HepG2 (cell line): Measurements from ENCODE around the gene ENPP7. TPM values are rescaled to one million over a fixed set of nuclear protein-coding genes. Genes with fewer than 3 reads are reported as not detected.

ENCODE experiments used
- DZIP1 ChIP-seq: sonication (generic); formaldehyde crosslinking; IDR thresholded peaks from 2 replicates; pipeline ENCODE4 v1.5.0; 2020; ENCODE audit warnings: mild to moderate bottlenecking, missing genetic modification reagents
- FOXO4 ChIP-seq: sonication (generic); formaldehyde crosslinking; conservative IDR thresholded peaks from 2 replicates; pipeline ENCODE4 v1.8.1; 2023; ENCODE audit warnings: missing genetic modification reagents
- LCORL ChIP-seq, 2 experiments: fragments of 450-650 bp in 1 of 2; sonication (generic) in 1 of 2; formaldehyde crosslinking in 1 of 2; IDR thresholded peaks; 2 replicates each; pipeline versions ENCODE4 v1.5.0 to v1.6.1; 2017 to 2020; ENCODE audit warnings: antibody characterized with exemption in 1 of 2, missing genetic modification reagents in 1 of 2
- MXI1 ChIP-seq: IDR thresholded peaks from 3 replicates; pipeline ENCODE4 v1.6.1; 2012; ENCODE audit warnings: low read depth, low read length, inconsistent platforms, borderline replicate concordance
- PCBP1 ChIP-seq: fragments of 200-400 bp; formaldehyde crosslinking; IDR thresholded peaks from 2 replicates; pipeline ENCODE4 v1.6.1; 2017; ENCODE audit warnings: mild to moderate bottlenecking, low read depth, low read length, borderline replicate concordance
- ZFP90 ChIP-seq: sonication (generic); formaldehyde crosslinking; IDR thresholded peaks from 2 replicates; pipeline ENCODE4 v1.8.0; 2022; ENCODE audit warnings: missing genetic modification reagents, mild to moderate bottlenecking, inconsistent platforms, borderline replicate concordance
- ZNF10 ChIP-seq: sonication (generic); formaldehyde crosslinking; IDR thresholded peaks from 2 replicates; pipeline ENCODE4 v1.4.0; 2020; ENCODE audit warnings: mild to moderate bottlenecking, low read depth, missing genetic modification reagents, borderline replicate concordance
- ZNF225 ChIP-seq: sonication (generic); formaldehyde crosslinking; IDR thresholded peaks from 2 replicates; pipeline ENCODE4 v1.4.0; 2020; ENCODE audit warnings: mild to moderate bottlenecking, missing genetic modification reagents
- ZNF350 ChIP-seq: sonication (generic); formaldehyde crosslinking; IDR thresholded peaks from 2 replicates; pipeline ENCODE4 v1.4.0; 2020; ENCODE audit warnings: mild to moderate bottlenecking, low read depth, missing genetic modification reagents, borderline replicate concordance
- ZNF414 ChIP-seq: sonication (generic); formaldehyde crosslinking; IDR thresholded peaks from 2 replicates; pipeline ENCODE4 v1.5.0; 2020; ENCODE audit warnings: missing genetic modification reagents
- ZNF878 ChIP-seq: sonication (generic); formaldehyde crosslinking; IDR thresholded peaks from 2 replicates; pipeline ENCODE4 v1.8.1; 2023; ENCODE audit warnings: mild to moderate bottlenecking, missing genetic modification reagents, moderate library complexity
- polyA plus RNA-seq, 8 experiments: library from polyadenylated mRNA; depleted of rRNA in 3 of 8; stranded (reverse) in 7 of 8; unstranded in 1 of 8; fragments of >200 nt; fragmentation: Illumina TruSeq in 4 of 8; extraction: Trizol in 4 of 8; gene quantifications; 2 replicates each; pipeline versions ENCODE4 v1.2.1 to v1.2.3, GENCODE V29; 2011 to 2016; ENCODE audit warnings: low read depth in 4 of 8, missing spikeins in 1 of 8, mixed read lengths in 1 of 8; ENCODE audit not compliant: insufficient read depth in 1 of 8
- total RNA-seq, 5 experiments: library from RNA; depleted of rRNA; stranded (reverse); fragments of >200 nt; fragmentation: Illumina TruSeq; extraction: Trizol; gene quantifications; 2 replicates each; pipeline ENCODE4 v1.2.3, GENCODE V29; 2016; ENCODE audit warnings: low read depth in 1 of 5
- TF ChIP-seq, protein P1 (sequence below): sonication (generic); formaldehyde crosslinking; IDR thresholded peaks from 2 replicates; pipeline ENCODE4 v1.4.0; 2020; ENCODE audit warnings: mild to moderate bottlenecking, missing genetic modification reagents, borderline replicate concordance
- TF ChIP-seq, protein P2 (sequence below): sonication (generic); formaldehyde crosslinking; IDR thresholded peaks from 2 replicates; pipeline ENCODE4 v1.5.1; 2020; ENCODE audit warnings: mild to moderate bottlenecking, moderate library complexity, missing genetic modification reagents
- TF ChIP-seq, protein P3 (sequence below): sonication (generic); formaldehyde crosslinking; IDR thresholded peaks from 2 replicates; pipeline ENCODE4 v1.5.0; 2020; ENCODE audit warnings: mild to moderate bottlenecking, missing genetic modification reagents, moderate library complexity

The ENPP7 gene
- total and polyA plus RNA-seq, 2 of the 13 experiments (the other 11 are each of a cell fraction or from before 2014, with no cell fraction given) = 1.1 to 2.2 TPM

- TF ChIP-seq DZIP1 = peak; percentile 35; the same call in 1 of the 2 replicates
- 0 out of 2 replicates have a peak, but pooled peaks have one; percentile 13 for TF ChIP-seq ZNF414 (CRISPR knock-in tag)
- 0 out of 2 replicates have a peak, but pooled peaks have one; percentile 40 for TF ChIP-seq ZFP90 (CRISPR knock-in tag)
- TF ChIP-seq, protein P1, sequence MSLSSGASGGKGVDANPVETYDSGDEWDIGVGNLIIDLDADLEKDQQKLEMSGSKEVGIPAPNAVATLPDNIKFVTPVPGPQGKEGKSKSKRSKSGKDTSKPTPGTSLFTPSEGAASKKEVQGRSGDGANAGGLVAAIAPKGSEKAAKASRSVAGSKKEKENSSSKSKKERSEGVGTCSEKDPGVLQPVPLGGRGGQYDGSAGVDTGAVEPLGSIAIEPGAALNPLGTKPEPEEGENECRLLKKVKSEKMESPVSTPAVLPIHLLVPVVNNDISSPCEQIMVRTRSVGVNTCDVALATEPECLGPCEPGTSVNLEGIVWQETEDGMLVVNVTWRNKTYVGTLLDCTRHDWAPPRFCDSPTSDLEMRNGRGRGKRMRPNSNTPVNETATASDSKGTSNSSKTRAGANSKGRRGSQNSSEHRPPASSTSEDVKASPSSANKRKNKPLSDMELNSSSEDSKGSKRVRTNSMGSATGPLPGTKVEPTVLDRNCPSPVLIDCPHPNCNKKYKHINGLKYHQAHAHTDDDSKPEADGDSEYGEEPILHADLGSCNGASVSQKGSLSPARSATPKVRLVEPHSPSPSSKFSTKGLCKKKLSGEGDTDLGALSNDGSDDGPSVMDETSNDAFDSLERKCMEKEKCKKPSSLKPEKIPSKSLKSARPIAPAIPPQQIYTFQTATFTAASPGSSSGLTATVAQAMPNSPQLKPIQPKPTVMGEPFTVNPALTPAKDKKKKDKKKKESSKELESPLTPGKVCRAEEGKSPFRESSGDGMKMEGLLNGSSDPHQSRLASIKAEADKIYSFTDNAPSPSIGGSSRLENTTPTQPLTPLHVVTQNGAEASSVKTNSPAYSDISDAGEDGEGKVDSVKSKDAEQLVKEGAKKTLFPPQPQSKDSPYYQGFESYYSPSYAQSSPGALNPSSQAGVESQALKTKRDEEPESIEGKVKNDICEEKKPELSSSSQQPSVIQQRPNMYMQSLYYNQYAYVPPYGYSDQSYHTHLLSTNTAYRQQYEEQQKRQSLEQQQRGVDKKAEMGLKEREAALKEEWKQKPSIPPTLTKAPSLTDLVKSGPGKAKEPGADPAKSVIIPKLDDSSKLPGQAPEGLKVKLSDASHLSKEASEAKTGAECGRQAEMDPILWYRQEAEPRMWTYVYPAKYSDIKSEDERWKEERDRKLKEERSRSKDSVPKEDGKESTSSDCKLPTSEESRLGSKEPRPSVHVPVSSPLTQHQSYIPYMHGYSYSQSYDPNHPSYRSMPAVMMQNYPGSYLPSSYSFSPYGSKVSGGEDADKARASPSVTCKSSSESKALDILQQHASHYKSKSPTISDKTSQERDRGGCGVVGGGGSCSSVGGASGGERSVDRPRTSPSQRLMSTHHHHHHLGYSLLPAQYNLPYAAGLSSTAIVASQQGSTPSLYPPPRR (CRISPR knock-in tag) = peak; percentile 18; the same call in 1 of the 2 replicates
- TF ChIP-seq ZNF878 (CRISPR knock-in tag) = no peak
- TF ChIP-seq ZNF350 (CRISPR knock-in tag) = 0 out of 2 replicates have a peak, but pooled peaks have one; percentile 20
- TF ChIP-seq ZNF225 (CRISPR knock-in tag) = 0 out of 2 replicates have a peak, but pooled peaks have one; percentile 43
- TF ChIP-seq, protein P2, sequence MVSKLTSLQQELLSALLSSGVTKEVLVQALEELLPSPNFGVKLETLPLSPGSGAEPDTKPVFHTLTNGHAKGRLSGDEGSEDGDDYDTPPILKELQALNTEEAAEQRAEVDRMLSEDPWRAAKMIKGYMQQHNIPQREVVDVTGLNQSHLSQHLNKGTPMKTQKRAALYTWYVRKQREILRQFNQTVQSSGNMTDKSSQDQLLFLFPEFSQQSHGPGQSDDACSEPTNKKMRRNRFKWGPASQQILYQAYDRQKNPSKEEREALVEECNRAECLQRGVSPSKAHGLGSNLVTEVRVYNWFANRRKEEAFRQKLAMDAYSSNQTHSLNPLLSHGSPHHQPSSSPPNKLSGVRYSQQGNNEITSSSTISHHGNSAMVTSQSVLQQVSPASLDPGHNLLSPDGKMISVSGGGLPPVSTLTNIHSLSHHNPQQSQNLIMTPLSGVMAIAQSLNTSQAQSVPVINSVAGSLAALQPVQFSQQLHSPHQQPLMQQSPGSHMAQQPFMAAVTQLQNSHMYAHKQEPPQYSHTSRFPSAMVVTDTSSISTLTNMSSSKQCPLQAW (CRISPR knock-in tag) = peak; percentile 64; the same call in 1 of the 2 replicates
- TF ChIP-seq, protein P3, sequence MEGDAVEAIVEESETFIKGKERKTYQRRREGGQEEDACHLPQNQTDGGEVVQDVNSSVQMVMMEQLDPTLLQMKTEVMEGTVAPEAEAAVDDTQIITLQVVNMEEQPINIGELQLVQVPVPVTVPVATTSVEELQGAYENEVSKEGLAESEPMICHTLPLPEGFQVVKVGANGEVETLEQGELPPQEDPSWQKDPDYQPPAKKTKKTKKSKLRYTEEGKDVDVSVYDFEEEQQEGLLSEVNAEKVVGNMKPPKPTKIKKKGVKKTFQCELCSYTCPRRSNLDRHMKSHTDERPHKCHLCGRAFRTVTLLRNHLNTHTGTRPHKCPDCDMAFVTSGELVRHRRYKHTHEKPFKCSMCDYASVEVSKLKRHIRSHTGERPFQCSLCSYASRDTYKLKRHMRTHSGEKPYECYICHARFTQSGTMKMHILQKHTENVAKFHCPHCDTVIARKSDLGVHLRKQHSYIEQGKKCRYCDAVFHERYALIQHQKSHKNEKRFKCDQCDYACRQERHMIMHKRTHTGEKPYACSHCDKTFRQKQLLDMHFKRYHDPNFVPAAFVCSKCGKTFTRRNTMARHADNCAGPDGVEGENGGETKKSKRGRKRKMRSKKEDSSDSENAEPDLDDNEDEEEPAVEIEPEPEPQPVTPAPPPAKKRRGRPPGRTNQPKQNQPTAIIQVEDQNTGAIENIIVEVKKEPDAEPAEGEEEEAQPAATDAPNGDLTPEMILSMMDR (CRISPR knock-in tag) = no peak
- no peak for TF ChIP-seq ZNF10 (CRISPR knock-in tag)
- TF ChIP-seq MXI1 = no peak
- 0 out of 2 replicates have a peak, but pooled peaks have one; percentile 33 for TF ChIP-seq FOXO4 (CRISPR knock-in tag)
- TF ChIP-seq LCORL (IDR thresholded peaks at IDR 0.05) = no peak
- peak; percentile 42; the same call in 1 of the 2 replicates for TF ChIP-seq LCORL (CRISPR knock-in tag; IDR thresholded peaks at IDR 0.05)
- TF ChIP-seq PCBP1 = 0 out of 2 replicates have a peak, but pooled peaks have one; percentile 54
Measured at GRCh38 chr17:79779084-79779529, 48.4 kb downstream of the ENPP7 start (continued).
